Fibroblast of the conjunctiva (primary cell): ENCODE data around the gene OTUD4.
A peak's percentile ranks its signal among the peaks of the same experiment; 100 is the strongest.
"Not testable (repeated sequence)": the region's sequence is repeated elsewhere in the genome, so short reads cannot be mapped to it uniquely, and the experiment has no call there.

Source experiments
- DNase-seq: peaks from one replicate; pipeline ENCODE4 v3.0.0-alpha.2; 2010; ENCODE audit warnings: low read depth

Gene OTUD4

DNA sequence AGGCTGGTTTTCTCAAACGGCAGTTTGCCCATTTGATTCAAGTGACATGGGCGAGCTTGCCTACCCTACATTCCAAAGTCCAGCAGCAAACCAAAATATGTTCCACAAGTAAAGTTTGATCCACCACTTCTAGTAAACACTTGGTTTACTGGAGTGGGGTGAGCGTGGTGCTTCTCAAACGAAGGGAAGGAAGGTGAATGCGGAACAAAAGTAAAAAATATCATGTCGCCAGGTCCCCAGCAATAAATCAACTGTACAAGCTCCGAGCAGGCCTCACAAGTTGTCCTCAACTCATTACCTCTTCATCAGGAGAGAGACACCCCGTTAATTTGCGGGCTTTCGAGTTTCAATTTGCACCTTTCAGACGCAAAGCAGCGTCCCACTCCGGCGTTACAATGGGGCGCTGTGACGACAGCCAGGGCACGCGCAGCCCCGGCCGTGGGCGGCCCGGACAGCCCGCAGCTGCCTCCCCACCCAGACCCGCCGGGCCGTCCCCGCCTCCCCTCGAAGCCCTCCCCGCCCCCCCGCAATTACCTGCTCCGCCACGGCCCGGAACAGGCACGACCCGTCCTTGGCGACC, 1.0 kb downstream of the OTUD4 start:
- DNase-seq = peak; percentile 22

DNA sequence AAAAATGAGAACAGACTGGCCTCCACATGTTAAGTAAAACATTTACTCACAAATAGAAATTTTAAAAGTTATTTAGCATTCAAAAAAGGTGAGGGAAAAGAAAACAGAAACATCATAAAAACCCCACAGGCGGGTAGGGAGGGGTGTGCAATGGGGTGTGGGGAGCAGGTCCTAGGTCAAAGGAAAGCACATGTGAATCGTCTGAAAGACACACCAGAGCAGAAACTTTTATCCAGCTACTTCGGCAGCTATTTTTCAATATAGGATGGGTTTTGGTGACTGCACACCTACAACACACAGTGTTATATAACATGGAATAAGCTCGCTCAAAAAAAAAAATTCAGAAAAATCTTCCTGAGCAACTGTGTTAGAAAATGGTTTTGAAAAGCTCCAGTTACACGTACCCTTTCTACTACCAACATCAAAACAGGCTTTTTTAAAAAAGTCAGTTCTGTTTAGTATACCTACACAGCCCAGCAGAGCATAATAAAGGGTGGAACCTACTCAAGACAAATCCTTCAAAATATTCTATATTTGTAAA, 1.6 kb downstream of the OTUD4 start:
- no peak for DNase-seq

DNA sequence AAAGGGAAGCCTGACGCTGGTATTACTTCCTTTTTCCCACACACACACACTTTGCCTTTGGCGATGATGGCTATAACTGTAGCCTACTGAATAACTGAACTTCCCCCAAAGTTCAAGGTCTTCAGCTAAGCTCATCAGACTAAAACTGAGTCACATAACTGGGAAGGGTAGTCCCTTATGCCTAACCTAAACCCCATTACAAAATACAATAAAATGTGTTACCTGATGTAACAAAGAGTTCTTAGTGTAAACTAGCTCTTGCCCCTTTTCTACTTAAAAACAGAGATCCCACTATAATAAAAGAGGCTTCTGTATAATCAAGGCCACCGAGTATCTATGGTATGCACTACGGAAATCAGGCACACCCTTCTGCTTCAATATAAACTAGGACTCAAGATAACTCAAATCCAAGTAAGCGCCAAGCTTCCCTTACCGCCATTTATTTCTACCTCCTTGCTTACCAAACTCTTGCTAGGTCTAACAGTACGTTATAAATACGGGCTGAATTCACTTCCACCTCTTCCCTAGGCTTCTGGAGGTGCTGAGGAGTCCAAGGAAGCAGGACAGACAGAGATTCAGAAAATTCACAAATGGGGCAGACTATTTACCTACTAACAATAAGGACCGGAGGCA, 2.4 kb downstream of the OTUD4 start:
- DNase-seq = no peak

DNA sequence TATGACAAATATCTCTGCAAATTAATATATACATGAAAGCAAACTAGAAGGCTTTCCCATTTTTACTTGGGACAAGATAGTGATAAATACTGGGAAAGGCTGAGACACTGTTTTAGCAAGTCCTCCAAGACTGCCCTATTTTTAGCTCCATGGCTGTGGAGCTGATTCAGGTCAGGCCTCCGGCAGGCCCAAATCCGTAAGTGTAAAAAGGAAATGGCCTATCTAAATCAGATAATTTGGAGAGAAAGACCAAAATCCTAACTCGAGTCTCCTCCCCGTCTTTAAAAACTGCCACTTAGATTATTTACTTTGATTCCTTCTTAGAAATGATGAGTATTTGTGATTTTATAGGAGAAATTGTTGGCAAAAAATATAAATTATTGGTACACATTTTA, 2.9 kb downstream of the OTUD4 start:
- no peak for DNase-seq

DNA sequence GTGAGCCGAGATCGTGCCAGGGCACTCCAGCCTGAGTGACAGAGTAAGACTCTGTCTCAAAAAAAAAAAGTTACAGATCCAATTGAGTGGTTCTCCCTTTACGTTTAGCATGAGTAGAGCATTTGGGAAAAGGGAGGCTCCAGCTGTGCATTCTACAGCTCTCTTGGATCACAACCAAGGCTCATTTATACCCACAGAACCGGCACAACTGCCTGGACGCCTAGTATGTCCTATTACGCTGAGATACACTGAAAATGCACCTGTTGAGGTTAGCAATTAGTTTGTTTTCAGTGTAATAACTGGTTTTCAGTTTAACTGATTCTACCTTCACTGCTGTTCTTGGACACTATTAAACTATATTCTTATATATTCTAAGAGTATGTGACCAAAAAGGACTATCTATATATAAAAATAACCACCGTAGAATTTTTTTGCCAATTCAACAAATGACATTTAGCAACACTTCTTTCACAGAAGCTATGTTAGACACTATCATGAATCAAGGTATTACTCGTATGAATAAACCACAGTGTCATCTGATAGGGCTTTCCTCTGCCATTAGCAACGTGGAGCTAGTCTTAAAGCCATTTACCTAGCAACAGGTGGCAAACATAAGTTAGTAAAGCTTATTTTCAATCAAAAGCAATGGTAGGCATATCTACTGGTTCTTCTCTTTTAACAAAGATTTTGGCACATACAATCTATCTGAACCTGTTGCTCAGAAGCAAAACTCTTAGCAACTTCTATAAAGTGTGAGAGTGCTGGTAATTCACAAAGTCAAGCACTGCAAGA, 3.6 kb downstream of the OTUD4 start:
- no peak for DNase-seq

DNA sequence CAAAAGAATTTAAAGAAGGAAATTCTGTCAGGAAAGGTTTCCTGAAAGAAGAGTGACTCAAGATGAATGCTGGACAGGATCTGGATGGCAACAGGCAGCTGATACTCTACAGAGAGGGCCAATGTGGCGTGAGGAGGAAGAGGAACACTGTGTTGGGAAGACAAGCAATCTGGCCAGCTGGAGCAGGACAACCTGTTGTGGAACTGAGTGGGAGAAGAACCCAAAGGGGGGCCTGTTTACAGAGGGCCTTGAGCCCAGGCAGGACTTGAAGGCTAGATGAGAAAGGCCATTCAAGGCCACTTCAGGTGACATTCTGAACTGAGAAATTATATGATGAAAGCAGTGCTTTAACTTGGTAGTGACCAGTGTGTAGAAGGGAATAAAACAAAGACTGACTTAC, 8.5 kb downstream of the OTUD4 start:
- DNase-seq = no peak

DNA sequence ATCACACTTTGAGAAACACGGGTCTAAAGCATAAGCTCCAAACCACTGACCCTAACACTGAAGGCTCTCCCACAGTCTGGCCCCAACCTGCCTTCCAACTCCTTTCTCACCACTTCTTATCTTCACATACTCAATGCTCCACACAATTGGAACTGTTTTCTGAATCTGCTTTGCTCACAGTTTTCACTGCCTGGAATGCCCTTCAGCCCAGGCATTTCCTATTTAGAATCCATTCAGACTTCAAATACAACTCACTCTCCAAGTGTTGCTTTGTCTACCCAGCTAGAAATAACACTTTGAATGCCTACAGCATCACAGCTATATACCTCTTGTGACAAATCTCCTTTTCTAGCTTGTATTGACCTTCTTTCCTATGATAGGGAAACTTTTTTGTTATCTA, 10.2 kb downstream of the OTUD4 start:
- DNase-seq = no peak

DNA sequence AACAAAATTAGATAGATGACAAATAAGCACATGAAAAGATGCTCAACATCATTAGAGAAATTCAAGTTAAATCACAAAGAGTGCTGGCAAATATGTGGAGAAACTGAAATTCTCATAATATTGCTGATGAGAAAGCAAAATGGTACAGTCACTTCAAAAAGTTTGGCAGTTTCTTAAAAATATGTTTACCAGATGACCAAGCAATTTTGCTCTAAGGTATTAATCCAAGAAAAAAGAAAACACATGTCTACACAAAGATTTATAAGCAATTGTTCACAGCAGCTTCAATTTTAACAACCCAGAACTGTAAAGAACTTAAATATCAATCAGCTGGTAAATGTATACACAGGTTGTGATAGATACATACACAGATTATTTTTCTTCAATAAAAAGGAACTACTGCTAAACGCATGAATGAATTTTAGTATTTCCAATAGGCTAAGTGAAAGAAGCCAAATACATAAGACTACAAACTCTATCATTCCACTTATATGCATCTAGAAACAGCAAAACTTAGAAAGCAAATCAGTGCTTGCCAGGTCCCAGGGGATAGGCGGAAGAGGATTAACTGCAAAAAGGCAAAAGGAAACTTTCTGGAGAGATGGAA, 11.7 kb downstream of the OTUD4 start:
- DNase-seq = no peak

DNA sequence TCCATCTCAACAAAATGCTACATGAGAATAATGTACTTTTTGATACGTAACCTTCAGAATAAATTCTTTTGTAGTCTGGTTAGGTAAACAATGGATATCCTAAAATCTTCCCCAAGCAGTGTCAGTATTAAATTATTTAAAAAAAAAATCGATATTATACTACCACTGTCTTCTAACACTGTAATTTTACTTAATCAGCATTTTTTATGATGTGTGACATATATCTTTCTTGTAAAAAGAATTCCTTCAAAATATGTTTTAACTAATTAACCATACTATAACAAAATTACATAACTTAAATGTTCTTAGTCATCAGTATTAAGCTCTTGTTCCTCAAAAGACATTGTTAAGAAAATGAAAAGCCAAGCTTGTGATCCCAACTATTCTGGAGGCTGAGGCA, 12.5 kb downstream of the OTUD4 start:
- no peak for DNase-seq

DNA sequence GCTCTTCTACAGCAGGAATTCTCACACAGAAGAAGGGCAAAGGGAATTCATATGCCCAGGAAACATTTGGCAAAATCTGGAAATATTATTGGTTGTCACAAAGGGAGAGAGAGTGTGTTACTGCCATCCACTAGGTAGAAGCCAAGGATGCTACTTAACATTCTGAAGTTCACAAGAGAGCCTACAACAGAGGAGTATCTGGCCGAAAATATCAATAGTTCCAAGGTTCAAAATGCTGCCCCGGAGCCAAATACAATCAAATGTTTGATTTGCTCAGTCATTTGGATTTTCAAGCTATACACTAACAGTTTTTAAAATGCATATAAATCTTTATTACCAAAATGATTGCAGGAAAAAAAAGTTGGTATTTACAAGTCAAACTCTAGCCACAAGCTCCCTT, 18.8 kb downstream of the OTUD4 start:
- DNase-seq = no peak

DNA sequence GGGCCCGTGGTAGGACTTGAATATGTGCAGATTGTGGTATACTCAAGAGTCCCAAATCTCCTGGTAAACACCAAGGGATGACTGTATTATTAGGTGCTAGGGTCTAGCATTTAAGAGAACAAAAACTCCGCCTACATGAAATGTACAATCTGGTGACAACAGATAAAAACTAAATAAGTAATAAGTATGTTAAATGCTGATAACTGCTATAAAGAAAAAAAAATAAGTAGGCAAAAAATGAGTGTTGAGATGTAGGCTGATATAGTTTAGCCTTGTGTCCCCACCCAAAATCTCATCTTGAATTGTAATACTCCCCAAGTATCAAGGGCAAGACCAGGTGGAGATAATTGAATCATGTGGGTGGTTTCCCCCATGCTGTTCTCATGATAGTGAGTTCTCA, 23.4 kb downstream of the OTUD4 start:
- no peak for DNase-seq

DNA sequence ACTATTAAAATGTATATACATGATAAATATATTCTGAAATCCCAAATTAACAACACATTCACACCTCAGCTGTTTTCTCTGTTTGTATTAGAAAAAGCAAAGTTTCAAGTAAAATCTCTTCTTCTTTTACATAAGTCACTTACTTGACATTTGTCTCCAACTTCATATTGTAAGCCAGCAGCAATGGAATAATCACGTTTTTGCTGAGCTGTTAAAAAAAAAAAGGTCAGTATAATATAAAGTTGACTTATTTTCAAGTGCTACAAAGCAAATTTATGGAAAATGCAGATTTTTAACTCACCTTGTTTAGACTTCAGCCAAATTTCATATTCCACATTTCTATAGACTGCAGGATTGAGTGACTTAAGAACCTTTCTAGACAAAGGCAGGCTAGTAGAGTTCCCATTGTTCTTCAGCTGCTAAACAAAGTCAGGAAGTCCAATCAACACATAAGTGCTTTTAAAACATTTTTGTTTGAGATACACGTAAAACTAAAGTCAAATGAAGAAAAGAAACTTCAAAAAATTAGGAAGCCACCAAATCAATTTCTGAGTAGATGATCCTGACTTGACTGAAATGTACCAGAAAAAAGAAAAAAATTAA, 25.0 kb downstream of the OTUD4 start:
- DNase-seq = no peak

DNA sequence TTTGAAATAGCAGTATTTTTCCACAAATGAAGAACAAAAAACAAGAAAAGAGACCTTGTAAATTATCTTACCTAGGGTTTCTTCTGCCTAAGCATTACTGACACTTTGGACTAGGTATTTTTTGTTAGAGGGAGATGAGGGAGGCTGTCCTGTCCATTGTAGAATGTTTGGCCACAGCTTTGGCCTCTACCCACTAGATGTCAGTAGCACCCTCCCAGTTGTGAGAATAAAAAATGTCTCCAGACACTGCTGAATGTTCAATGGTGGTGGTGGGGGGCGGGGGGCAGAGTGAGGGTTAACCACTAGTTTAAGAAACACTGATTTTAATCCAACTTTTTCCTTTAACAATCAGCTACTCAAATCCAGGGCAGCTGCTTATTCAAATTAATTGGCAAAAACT, 25.8 kb downstream of the OTUD4 start:
- no peak for DNase-seq

DNA sequence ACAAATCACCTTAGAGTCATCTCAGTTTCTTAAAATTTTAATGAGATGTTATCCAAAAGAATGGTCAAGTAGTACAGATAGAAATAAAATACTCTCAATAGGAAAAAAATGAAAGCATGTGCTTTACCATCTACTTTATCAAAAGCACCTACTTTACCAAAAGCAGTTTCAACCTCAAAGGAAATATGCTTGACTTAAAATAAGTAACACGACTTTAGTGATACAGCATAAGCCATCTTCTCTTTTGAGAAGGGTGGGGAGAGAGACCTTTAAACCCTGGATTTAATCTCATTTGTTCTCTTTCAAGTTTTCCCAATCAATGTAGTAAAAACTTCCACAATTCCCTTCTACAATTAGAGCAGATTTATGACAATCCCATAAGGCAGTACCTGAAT, 26.5 kb downstream of the OTUD4 start:
- no peak for DNase-seq

DNA sequence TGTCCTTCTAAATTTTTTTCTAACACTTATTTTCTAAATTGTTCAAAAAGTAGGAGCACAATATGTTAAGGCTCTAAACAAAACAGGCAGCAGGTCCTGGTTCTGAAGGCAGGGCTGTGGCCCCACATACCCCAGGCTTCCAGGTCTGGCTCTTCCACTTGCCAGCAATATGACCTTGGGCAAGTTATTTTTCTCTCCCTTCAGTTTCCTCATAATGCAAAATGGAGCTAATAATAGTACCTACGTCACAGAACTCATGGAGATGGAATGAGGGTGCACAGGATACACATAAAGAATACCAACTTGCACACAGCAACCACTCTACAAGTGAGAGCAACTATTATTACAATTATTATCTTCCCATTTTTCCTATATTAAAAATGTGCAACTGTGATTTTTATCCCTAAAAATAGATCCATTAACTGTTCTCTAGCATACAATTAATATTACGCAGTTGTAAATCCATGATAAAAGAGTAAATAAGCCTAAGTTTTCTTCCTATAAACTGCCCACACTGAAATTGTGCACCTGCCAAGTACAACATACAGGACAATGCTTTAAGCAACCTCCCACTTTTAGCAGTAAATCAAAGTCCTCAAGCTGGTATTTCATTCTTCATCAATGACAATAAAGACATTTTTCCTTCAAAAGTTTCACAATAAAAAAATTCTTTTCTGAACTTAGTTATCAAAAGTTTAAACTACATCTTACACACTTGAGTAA, 27.0 kb downstream of the OTUD4 start:
- DNase-seq = no peak

DNA sequence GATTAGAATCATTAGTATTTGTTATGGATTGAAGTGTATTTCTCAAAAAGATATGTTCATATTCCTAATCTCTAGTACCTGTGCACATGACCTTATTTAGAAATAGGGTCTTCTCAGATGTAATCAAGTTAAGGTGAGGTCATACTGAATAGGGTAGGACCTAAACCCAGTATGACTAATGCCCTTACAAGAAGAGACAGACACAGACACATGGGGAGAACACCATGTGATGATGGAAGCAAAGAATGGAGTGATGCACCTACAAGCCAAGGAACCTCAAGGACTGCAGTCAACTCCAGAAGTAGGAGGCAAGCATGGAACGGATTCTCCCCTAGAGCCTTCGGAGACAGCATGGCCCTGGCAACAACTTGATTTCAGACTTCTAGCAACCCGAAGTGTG, 31.4 kb downstream of the OTUD4 start:
- DNase-seq = no peak

DNA sequence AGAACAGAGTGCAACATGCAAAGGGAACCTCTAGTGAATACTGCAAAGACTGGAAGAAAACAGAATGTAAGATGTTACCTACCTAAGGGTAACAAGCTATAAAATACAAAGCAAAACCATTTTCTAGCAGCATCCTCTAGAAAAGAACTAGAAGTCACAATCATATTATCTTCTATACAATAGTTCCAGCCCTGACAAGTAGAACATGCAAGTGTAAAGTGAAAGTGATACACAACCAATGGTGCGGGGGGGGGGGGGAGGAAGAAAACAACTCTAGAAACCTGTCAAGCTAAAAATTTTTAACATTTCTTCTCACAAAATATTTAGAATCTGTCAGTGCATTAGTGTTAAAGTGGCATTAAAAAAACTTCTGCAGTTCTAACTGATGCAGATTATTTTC, 44.2 kb downstream of the OTUD4 start:
- not testable (repeated sequence) for DNase-seq

DNA sequence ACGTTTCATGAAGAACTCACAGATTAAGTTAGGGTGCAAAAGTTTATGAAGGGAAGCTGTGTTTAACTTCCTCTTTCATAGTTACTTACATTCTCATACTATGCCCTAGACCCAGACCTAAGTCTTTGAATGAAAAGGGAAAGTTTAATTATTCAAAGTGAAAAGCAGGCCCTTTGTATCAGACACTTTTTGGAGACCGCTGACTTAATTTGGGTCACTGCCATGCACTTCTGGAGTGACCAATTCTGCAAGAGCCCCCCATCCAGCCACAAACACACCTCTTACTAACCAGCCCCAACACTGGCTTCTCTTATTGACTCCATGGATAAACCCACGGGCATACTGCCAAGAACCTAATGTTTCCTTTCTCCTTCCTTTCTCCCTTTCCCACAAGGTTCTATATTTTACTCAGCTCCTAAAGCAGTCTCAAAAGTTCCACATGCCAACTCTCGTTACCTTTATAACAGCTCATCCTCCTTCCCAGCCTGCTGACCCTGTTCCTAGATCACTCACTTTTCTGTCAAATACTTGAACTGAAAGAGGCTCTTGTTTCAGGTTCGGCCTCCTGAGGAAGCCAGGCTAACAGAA, 47.8 kb downstream of the OTUD4 start:
- no peak for DNase-seq

DNA sequence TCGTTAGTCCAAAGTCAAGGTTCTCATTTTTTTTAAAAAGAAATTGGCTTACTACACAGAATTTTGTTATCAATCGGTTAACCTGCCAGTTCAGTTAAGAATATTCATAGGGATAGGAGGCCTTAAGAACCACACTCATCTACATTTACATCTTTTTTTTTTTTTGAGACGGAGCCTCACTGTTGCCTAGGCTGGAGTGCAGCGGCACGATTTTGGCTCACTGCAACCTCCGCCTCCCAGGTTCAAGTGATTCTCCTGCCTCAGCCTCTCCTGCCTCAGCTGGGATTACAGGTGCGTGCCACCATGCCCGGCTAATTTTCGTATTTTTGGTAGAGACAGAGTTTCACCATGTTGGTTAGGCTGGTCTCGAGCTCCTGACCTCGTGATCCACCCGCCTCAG, 48.5 kb downstream of the OTUD4 start:
- no peak for DNase-seq

DNA sequence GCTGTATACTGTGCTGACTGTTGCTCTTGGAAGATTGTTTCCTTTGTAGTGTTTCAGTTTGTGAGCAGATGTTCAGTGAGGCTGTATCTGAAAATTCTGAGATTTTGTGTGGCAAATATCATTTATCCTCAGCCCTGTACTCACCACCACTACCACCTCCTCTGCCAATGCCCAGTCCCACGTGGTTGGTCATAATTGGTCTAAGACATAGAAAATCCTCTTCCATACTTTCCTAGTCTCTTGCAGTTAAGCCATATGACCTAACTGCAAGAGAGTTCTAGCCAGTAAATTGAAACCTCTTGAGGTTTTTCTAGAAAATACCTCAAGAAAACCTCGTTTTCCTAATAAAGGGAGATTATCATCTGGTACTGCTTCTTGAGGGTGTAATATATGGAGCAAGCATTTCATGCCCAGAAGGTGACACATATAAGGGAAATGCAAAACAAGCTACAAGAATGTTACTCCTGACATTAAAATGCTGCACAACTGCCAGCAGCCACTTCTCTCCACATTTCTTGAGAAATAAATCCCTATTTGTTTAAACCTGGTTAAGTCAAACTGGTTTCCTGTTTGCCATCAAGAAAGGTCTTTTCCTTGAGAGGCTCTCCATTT, 49.5 kb downstream of the OTUD4 start:
- DNase-seq = peak; percentile 84

DNA sequence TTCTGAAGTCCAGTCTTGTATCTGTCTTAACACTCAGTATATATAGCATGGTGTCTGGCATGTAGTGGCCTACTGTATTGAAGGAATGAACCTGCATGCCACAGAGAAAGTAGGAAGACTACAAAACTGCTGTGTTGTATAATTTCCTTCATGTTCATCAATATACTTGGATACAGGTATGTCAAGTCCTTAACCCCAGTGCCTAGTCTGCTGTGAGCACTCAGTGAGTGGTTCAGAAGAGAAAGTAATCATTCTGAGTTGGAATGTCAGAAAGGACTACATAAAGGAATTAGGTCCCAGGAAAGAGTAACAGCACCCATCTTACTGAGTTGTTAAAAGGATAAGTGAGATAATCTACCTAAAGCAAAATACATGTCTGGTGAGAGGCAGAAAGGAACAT, 50.3 kb downstream of the OTUD4 start:
- DNase-seq = no peak
